B cell (primary cell): ENCODE measurements around the gene PRSS48. TPM values are rescaled to one million over a fixed set of nuclear protein-coding genes. Genes with fewer than 3 reads are reported as not detected.

Experiments used
- ATAC-seq: fragments of 200-7000 bp; cut with Tn5 transposase; one replicate; pipeline ENCODE4 v1.10.0; 2021; ENCODE audit warnings: low read depth, mild to moderate bottlenecking, moderate number of reproducible peaks, moderate library complexity
- CTCF ChIA-PET: fragments of 350-600 bp; sonication (Branson Sonifier 250); formaldehyde crosslinking; loops from one replicate; lab custom pipeline; 2021; ENCODE audit warnings: antibody characterized with exemption, inconsistent platforms; lab: Charles Lee
- POLR2A ChIA-PET: fragments of 350-600 bp; sonication (Branson Sonifier 250); formaldehyde crosslinking; loops from one replicate; lab custom pipeline; 2021; ENCODE audit warnings: antibody characterized with exemption; lab: Charles Lee
- DNase-seq: peaks from one replicate; pipeline ENCODE4 v3.0.0; 2013
- H2AFZ ChIP-seq: 2 replicates; pipeline ENCODE4 v1.6.1; 2012; ENCODE audit warnings: mild to moderate bottlenecking, low read depth, low read length; ENCODE audit not compliant: insufficient read depth, poor library complexity, severe bottlenecking
- H3K27ac ChIP-seq, 2 donors: 1 replicate in 1 of 2; 2 replicates in 1 of 2; pipeline ENCODE4 v1.5.1; 2012 to 2013; ENCODE audit warnings: low read length in 2 of 2, mild to moderate bottlenecking in 2 of 2, moderate library complexity in 1 of 2
- H3K27me3 ChIP-seq, 4 experiments: fragments of 200-600 bp in 1 of 4; sonication (generic) in 1 of 4; replicated peaks in 1 of 4; 1 replicate in 2 of 4; 2 replicates in 2 of 4; pipeline versions ENCODE4 v1.6.1 to v1.7.0; 2013 to 2016; ENCODE audit warnings: low read length in 3 of 4, mild to moderate bottlenecking in 2 of 4, mixed read lengths in 1 of 4, moderate library complexity in 1 of 4; ENCODE audit not compliant: insufficient read depth in 4 of 4, control insufficient read depth in 3 of 4; ENCODE audit errors: control extremely low read depth in 1 of 4
- H3K36me3 ChIP-seq, 2 experiments: replicated peaks in 1 of 2; 1 replicate in 1 of 2; 2 replicates in 1 of 2; pipeline versions ENCODE4 v1.6.1 to v1.7.1; 2013; ENCODE audit warnings: low read length in 1 of 2; ENCODE audit not compliant: insufficient read depth in 2 of 2, control insufficient read depth in 1 of 2; ENCODE audit errors: control extremely low read depth in 1 of 2, extremely low read depth in 1 of 2
- H3K4me1 ChIP-seq, 2 donors: fragments of 200-600 bp in 1 of 2; sonication (generic) in 1 of 2; 1 replicate in 1 of 2; 2 replicates in 1 of 2; pipeline versions ENCODE4 v1.5.1 to v1.6.1; 2013 to 2017; ENCODE audit warnings: low read length in 2 of 2; ENCODE audit not compliant: control insufficient read depth in 2 of 2, insufficient read depth in 2 of 2
- H3K4me2 ChIP-seq: replicated peaks from 2 replicates; pipeline ENCODE3; 2012; ENCODE audit warnings: mild to moderate bottlenecking, low read depth, low read length; ENCODE audit not compliant: poor library complexity, severe bottlenecking
- H3K4me3 ChIP-seq, 5 experiments: fragments of 200-600 bp in 1 of 5; sonication (generic) in 1 of 5; 1 replicate in 3 of 5; 2 replicates in 2 of 5; pipeline versions ENCODE4 v1.5.1 to v1.7.0; 2011 to 2016; ENCODE audit warnings: low read length in 4 of 5, mild to moderate bottlenecking in 4 of 5, low read depth in 2 of 5, control low read depth in 1 of 5, moderate library complexity in 1 of 5; ENCODE audit not compliant: insufficient read depth in 1 of 5; ENCODE audit errors: control extremely low read depth in 1 of 5, extremely low read depth in 1 of 5
- H3K79me2 ChIP-seq: fragments of 200-600 bp; sonication (generic); one replicate; pipeline ENCODE4 v1.6.0; 2016; ENCODE audit warnings: low read length; ENCODE audit not compliant: control insufficient read depth, insufficient read depth
- H3K9ac ChIP-seq: fragments of 200-600 bp; sonication (generic); 2 replicates; pipeline ENCODE4 v1.6.1; 2017; ENCODE audit warnings: mild to moderate bottlenecking, low read length, moderate library complexity
- H3K9me3 ChIP-seq, 3 donors: one replicate each; pipeline versions ENCODE4 v1.6.1 to v1.7.1; 2013; ENCODE audit warnings: low read length in 2 of 3; ENCODE audit not compliant: control insufficient read depth in 2 of 3, insufficient read depth in 1 of 3; ENCODE audit errors: control extremely low read depth in 1 of 3
- H4K20me1 ChIP-seq: 2 replicates; pipeline ENCODE4 v1.6.0; 2012; ENCODE audit warnings: mild to moderate bottlenecking, low read length; ENCODE audit not compliant: insufficient read depth, control insufficient read depth, poor library complexity, severe bottlenecking
- H3K27ac Mint-ChIP-seq: one replicate; pipeline ENCODE4 v1.8.0; 2021; ENCODE audit warnings: mixed read lengths
- H3K27me3 Mint-ChIP-seq: one replicate; pipeline ENCODE4 v1.8.0; 2021; ENCODE audit warnings: mixed read lengths
- H3K4me1 Mint-ChIP-seq: one replicate; pipeline ENCODE4 v1.8.0; 2021; ENCODE audit warnings: mixed read lengths
- H3K4me3 Mint-ChIP-seq: one replicate; pipeline ENCODE4 v1.8.0; 2021; ENCODE audit warnings: mixed read lengths
- H3K9me3 Mint-ChIP-seq: one replicate; pipeline ENCODE4 v1.8.0; 2022; ENCODE audit warnings: mixed read lengths; ENCODE audit not compliant: insufficient read depth
- EZH2 ChIP-seq: IDR thresholded peaks from 2 replicates; pipeline ENCODE4 v1.6.1; 2012; ENCODE audit warnings: borderline replicate concordance, low read depth, mild to moderate bottlenecking, moderate library complexity, low read length; ENCODE audit not compliant: insufficient read depth, poor library complexity, severe bottlenecking
- WGBS: methylation state at CpG from one replicate; pipeline ENCODE4 v1.1.5; 2013; ENCODE audit warnings: missing lambda C conversion rate; ENCODE audit not compliant: insufficient coverage; 5-methylcytosine and 5-hydroxymethylcytosine counted together
- intact Hi-C: fragments of 100-400 bp; cut with micrococcal nuclease; formaldehyde crosslinking; loops from one replicate; pipeline ENCODE4 v1.10.0; 2022
- polyA plus RNA-seq: library from polyadenylated mRNA; depleted of rRNA; stranded (reverse); fragments of >200 nt; gene quantifications from 2 replicates; pipeline ENCODE4 v1.2.3, GENCODE V29; 2012
- total RNA-seq, 2 donors: library from RNA; stranded (reverse); fragments of 120-200 nt in 1 of 2; gene quantifications; 1 replicate in 1 of 2; 2 replicates in 1 of 2; pipeline versions ENCODE4 v1.2.3 to v1.2.4, GENCODE V29; 2013 to 2022
- TF ChIP-seq, protein P1 (sequence below): fragments of 200-600 bp; IDR thresholded peaks from one replicate; pipeline ENCODE4 v1.8.0; 2022; ENCODE audit warnings: antibody characterized with exemption, mild to moderate bottlenecking

The PRSS48 gene
- total and polyA plus RNA-seq, 2 donors (not counting 1 experiment from before 2014, with no cell fraction given), result not detected

DNA sequence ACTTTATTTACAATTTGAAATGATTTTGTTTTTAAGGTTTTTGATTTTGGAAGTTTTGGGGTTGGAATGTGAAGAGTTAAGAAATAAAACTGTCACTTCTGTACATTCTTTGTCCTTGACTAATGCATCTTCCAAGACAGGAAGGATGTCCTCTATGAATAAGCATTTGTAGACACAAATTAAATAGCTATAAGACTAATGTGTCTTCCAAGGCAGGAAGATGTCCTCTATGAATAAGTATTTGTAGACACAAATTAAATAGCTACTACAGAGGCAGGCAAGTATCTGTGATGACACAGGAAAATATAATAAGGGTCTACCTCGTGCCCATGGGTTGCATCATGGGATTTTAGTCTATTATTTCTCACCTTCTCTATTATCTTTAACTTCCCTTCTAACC is 14.5 kb downstream of the PRSS48 start:
- no peaks in the 10 kb centered on the region for H4K20me1 ChIP-seq
- no CpG with 5 or more reads among the region's 1 CpG for WGBS
- intact Hi-C loops, result no loop called here

GRCh38 chr4:151292038-151292437 is 15.1 kb downstream of the PRSS48 start:
- Histone ChIP-seq H3K4me3 (no peak overlapping the region), H3K9ac (no peak overlapping the region), H3K79me2 (no peaks in the 10 kb centered on the region), H3K27me3 (no peaks in the 10 kb centered on the region), H3K4me2 (no peak overlapping the region), H4K20me1 (no peaks in the 10 kb centered on the region), H2AFZ (no peak overlapping the region), H3K27ac (no peak overlapping the region), H3K36me3 (no peaks in the 10 kb centered on the region), H3K9me3 (no peaks in the 10 kb centered on the region), H3K4me1 (no peaks in the 10 kb centered on the region)
- Mint-ChIP-seq H3K9me3 (no peaks in the 10 kb centered on the region), H3K4me3 (no peak overlapping the region), H3K4me1 (no peaks in the 10 kb centered on the region), H3K27ac (no peak overlapping the region), H3K27me3 (no peaks in the 10 kb centered on the region)
- intact Hi-C loops, result no loop called here
- ChIA-PET CTCF (no interaction called here), POLR2A (no interaction called here)
- ATAC-seq, result no peak
- no CpG with 5 or more reads among the region's 2 CpGs for WGBS
- no peak for DNase-seq
- TF ChIP-seq, protein P1, sequence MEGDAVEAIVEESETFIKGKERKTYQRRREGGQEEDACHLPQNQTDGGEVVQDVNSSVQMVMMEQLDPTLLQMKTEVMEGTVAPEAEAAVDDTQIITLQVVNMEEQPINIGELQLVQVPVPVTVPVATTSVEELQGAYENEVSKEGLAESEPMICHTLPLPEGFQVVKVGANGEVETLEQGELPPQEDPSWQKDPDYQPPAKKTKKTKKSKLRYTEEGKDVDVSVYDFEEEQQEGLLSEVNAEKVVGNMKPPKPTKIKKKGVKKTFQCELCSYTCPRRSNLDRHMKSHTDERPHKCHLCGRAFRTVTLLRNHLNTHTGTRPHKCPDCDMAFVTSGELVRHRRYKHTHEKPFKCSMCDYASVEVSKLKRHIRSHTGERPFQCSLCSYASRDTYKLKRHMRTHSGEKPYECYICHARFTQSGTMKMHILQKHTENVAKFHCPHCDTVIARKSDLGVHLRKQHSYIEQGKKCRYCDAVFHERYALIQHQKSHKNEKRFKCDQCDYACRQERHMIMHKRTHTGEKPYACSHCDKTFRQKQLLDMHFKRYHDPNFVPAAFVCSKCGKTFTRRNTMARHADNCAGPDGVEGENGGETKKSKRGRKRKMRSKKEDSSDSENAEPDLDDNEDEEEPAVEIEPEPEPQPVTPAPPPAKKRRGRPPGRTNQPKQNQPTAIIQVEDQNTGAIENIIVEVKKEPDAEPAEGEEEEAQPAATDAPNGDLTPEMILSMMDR, result no peak
- TF ChIP-seq EZH2, result no peak

More for the DNA sequence above, 14.5 kb downstream of the PRSS48 start:
- TF ChIP-seq EZH2, result no peak
- TF ChIP-seq, protein P1, result no peak
- no peaks in the 10 kb centered on the region for H3K27me3 Mint-ChIP-seq
- no peak overlapping the region for H3K9ac ChIP-seq
- H3K27ac Mint-ChIP-seq, result no peak overlapping the region
- POLR2A ChIA-PET, result no interaction called here
- no peaks in the 10 kb centered on the region for H3K4me1 Mint-ChIP-seq
- no peaks in the 10 kb centered on the region for H3K27me3 ChIP-seq
- H3K4me3 Mint-ChIP-seq, result no peak overlapping the region
- no peaks in the 10 kb centered on the region for H3K36me3 ChIP-seq
- ATAC-seq (no peak), DNase-seq (no peak)
- no peaks in the 10 kb centered on the region for H3K9me3 Mint-ChIP-seq
- no peak overlapping the region for H3K27ac ChIP-seq
- H3K4me1 ChIP-seq, result no peaks in the 10 kb centered on the region
- H3K9me3 ChIP-seq, result no peaks in the 10 kb centered on the region
- CTCF ChIA-PET, result no interaction called here
- no peaks in the 10 kb centered on the region for H3K79me2 ChIP-seq
- H3K4me3 ChIP-seq, result no peak overlapping the region
- no peak overlapping the region for H2AFZ ChIP-seq
- no peak overlapping the region for H3K4me2 ChIP-seq
